Measurements from ENCODE around the gene TAGAP. TPM values are rescaled to one million over a fixed set of nuclear protein-coding genes. Genes with fewer than 3 reads are reported as not detected.

Gene TAGAP
- total RNA-seq, 1 experiment from 2014 or later = 0.30 TPM

- no peak overlapping the region for H2AFZ ChIP-seq (ENCODE audit: low read depth, low read length, poor library complexity, severe bottlenecking)
- no peak for ATAC-seq
- no peaks in the 10 kb centered on the region for H3K4me1 ChIP-seq (ENCODE audit: control insufficient read depth in 1 of 2, insufficient read depth in 2 of 2, low read length in 2 of 2)
- no peak overlapping the region for H3K4me3 ChIP-seq (replicated peaks in 1 of 2; ENCODE audit: low read depth in 1 of 2, low read length in 2 of 2)
- H3K9me3 ChIP-seq (ENCODE audit: control insufficient read depth in 1 of 2, insufficient read depth in 1 of 2, low read depth in 1 of 2, low read length in 2 of 2) = no peaks in the 10 kb centered on the region
- no peak overlapping the region for H3K27ac ChIP-seq (ENCODE audit: low read depth, low read length)
- no peaks in the 10 kb centered on the region for H3K36me3 ChIP-seq (ENCODE audit: control insufficient read depth in 1 of 2, insufficient read depth in 2 of 2, low read length in 2 of 2)
- H3K79me2 ChIP-seq (ENCODE audit: insufficient read depth, low read length) = no peaks in the 10 kb centered on the region
- no peaks in the 10 kb centered on the region for H3K27me3 ChIP-seq (ENCODE audit: insufficient read depth, low read length)
- H3K9me2 ChIP-seq (ENCODE audit: insufficient read depth) = no peaks in the 10 kb centered on the region
- no peaks in the 10 kb centered on the region for H4K20me1 ChIP-seq (ENCODE audit: insufficient read depth)
- ChIA-PET CTCF (no interaction called here), RAD21 (ENCODE audit: low non-redundant PET in 1 of 2, low total read pairs in 2 of 2, uncharacterized antibody in 2 of 2, unreplicated experiment in 2 of 2) (no interaction called here), POLR2A (no interaction called here)
- intact Hi-C loops (cut with micrococcal nuclease) = no loop called here
- H3K4me2 ChIP-seq (ENCODE audit: low read length) = no peak overlapping the region
- no TSS peak for BruUV-seq (replicated peaks)
- DNase-seq (ENCODE audit: low read depth, low spot score) = no peak
- TF ChIP-seq, protein P1, sequence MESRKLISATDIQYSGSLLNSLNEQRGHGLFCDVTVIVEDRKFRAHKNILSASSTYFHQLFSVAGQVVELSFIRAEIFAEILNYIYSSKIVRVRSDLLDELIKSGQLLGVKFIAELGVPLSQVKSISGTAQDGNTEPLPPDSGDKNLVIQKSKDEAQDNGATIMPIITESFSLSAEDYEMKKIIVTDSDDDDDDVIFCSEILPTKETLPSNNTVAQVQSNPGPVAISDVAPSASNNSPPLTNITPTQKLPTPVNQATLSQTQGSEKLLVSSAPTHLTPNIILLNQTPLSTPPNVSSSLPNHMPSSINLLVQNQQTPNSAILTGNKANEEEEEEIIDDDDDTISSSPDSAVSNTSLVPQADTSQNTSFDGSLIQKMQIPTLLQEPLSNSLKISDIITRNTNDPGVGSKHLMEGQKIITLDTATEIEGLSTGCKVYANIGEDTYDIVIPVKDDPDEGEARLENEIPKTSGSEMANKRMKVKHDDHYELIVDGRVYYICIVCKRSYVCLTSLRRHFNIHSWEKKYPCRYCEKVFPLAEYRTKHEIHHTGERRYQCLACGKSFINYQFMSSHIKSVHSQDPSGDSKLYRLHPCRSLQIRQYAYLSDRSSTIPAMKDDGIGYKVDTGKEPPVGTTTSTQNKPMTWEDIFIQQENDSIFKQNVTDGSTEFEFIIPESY (IDR thresholded peaks at IDR 0.05; ENCODE audit: extremely low read depth, insufficient replicate concordance, low read length) = no peak
- H3K9ac ChIP-seq (ENCODE audit: low read length) = no peak overlapping the region
Measured at GRCh38 chr6:159035891-159036290, 8.9 kb downstream of the TAGAP start.

- no TSS peak for BruUV-seq (replicated peaks)
- intact Hi-C loops (cut with micrococcal nuclease) = no loop called here
Measured at GRCh38 chr6:159033160-159034049, 11.4 kb downstream of the TAGAP start.

More at GRCh38 chr6:159033160-159034049, 11.4 kb downstream of the TAGAP start:
- H3K27me3 ChIP-seq (ENCODE audit: insufficient read depth, low read length) = no peaks in the 10 kb centered on the region
- CTCF ChIA-PET = interaction anchor here (1.0 to 1.2 kb wide), 2 partner anchors 9 kb away, joined by 3 to 4 read pairs; no protein-coding TSS in a partner anchor
- TF ChIP-seq EZH2phosphoT487 (IDR thresholded peaks at IDR 0.05; ENCODE audit: borderline replicate concordance) = no peak
- TF ChIP-seq FOSL1 (IDR thresholded peaks at IDR 0.05; ENCODE audit: low read depth) = no peak
- no peak for TF ChIP-seq ATF3 (IDR thresholded peaks at IDR 0.05)
- no peak overlapping the region for H3K27ac ChIP-seq (ENCODE audit: low read depth, low read length)
- H2AFZ ChIP-seq (ENCODE audit: low read depth, low read length, poor library complexity, severe bottlenecking) = no peak overlapping the region
- RAD21 ChIA-PET (ENCODE audit: low non-redundant PET in 1 of 2, low total read pairs in 2 of 2, uncharacterized antibody in 2 of 2, unreplicated experiment in 2 of 2) = no interaction called here
- no peaks in the 10 kb centered on the region for H3K79me2 ChIP-seq (ENCODE audit: insufficient read depth, low read length)
- no peak overlapping the region for H3K4me3 ChIP-seq (replicated peaks in 1 of 2; ENCODE audit: low read depth in 1 of 2, low read length in 2 of 2)
- H3K9ac ChIP-seq (ENCODE audit: low read length) = no peak overlapping the region
- ATAC-seq = no peak
- POLR2A ChIA-PET = no interaction called here
- no peak overlapping the region for H3K4me2 ChIP-seq (ENCODE audit: low read length)
- H4K20me1 ChIP-seq (ENCODE audit: insufficient read depth) = no peaks in the 10 kb centered on the region
- no peaks in the 10 kb centered on the region for H3K9me2 ChIP-seq (ENCODE audit: insufficient read depth)
- H3K36me3 ChIP-seq (ENCODE audit: control insufficient read depth in 1 of 2, insufficient read depth in 2 of 2, low read length in 2 of 2) = no peaks in the 10 kb centered on the region
- no peaks in the 10 kb centered on the region for H3K9me3 ChIP-seq (ENCODE audit: control insufficient read depth in 1 of 2, insufficient read depth in 1 of 2, low read depth in 1 of 2, low read length in 2 of 2)
- no peaks in the 10 kb centered on the region for H3K4me1 ChIP-seq (ENCODE audit: control insufficient read depth in 1 of 2, insufficient read depth in 2 of 2, low read length in 2 of 2)
- no peak for DNase-seq (ENCODE audit: low read depth, low spot score)

All from HCT116 (cell line).